Upper lobe of left lung (tissue), 4 donors: ENCODE data around the gene EXOC4.

Experiments
- CTCF ChIP-seq, 6 experiments: fragments of 450-650 bp in 4 of 6; fragments of 200-600 bp in 2 of 6; sonication (generic) in 2 of 6; IDR thresholded peaks; one replicate each; pipeline ENCODE4 v1.5.1; 2016 to 2019; ENCODE audit warnings: antibody characterized with exemption in 6 of 6
- EP300 ChIP-seq, 4 donors: sonication (generic); formaldehyde crosslinking; IDR thresholded peaks; one replicate each; pipeline ENCODE4 v1.5.1; 2017; ENCODE audit warnings: antibody characterized with exemption in 4 of 4, control low read depth in 2 of 4
- POLR2A ChIP-seq, 4 donors: fragments of 450-650 bp; IDR thresholded peaks; one replicate each; pipeline ENCODE4 v1.5.1; 2016 to 2017; ENCODE audit warnings: antibody characterized with exemption in 4 of 4, mild to moderate bottlenecking in 2 of 4

- no peak for TF ChIP-seq CTCF (IDR thresholded peaks at IDR 0.05)
- no peak for TF ChIP-seq EP300 (IDR thresholded peaks at IDR 0.05)
- no peak for TF ChIP-seq POLR2A (IDR thresholded peaks at IDR 0.05)
Measured at GRCh38 chr7:133355325-133355708, 102.4 kb downstream of the EXOC4 start.
